Muscle layer of colon (tissue), 2 donors: Measurements from ENCODE around the gene DSCAM.

Experiments used
- H3K27ac ChIP-seq: one replicate; pipeline ENCODE4 v1.7.0; 2013; ENCODE audit warnings: low read depth, mild to moderate bottlenecking, low read length, moderate library complexity
- H3K27me3 ChIP-seq, 2 donors: one replicate each; pipeline ENCODE4 v1.7.0; 2013; ENCODE audit warnings: low read length in 2 of 2, mild to moderate bottlenecking in 2 of 2; ENCODE audit not compliant: insufficient read depth in 2 of 2, control insufficient read depth in 1 of 2
- H3K36me3 ChIP-seq: one replicate; pipeline ENCODE4 v1.7.0; 2013; ENCODE audit warnings: mild to moderate bottlenecking, low read length; ENCODE audit not compliant: insufficient read depth
- H3K4me1 ChIP-seq: one replicate; pipeline ENCODE4 v1.7.0; 2013; ENCODE audit warnings: mild to moderate bottlenecking, low read length; ENCODE audit not compliant: insufficient read depth
- H3K4me3 ChIP-seq, 2 donors: one replicate each; pipeline ENCODE4 v1.7.0; 2013; ENCODE audit warnings: low read length in 2 of 2, low read depth in 1 of 2, mild to moderate bottlenecking in 1 of 2, moderate library complexity in 1 of 2
- H3K9ac ChIP-seq: one replicate; pipeline ENCODE4 v1.7.0; 2013; ENCODE audit warnings: low read length
- H3K9me3 ChIP-seq: one replicate; pipeline ENCODE4 v1.7.0; 2013; ENCODE audit warnings: mild to moderate bottlenecking, low read length
- donor health status: abdominal sarcoma.
- donor health status: Adenocarcinoma of cecum.

Gene DSCAM

GRCh38 chr21:40070871-40071270, 776.1 kb downstream of the DSCAM start:
- Histone ChIP-seq H3K27ac (no peak overlapping the region), H3K27me3 (no peaks in the 10 kb centered on the region), H3K4me1 (peaks cover 5% of the 10 kb centered on the region), H3K4me3 (no peak overlapping the region), H3K36me3 (no peaks in the 10 kb centered on the region), H3K9me3 (no peaks in the 10 kb centered on the region), H3K9ac (no peak overlapping the region)

GRCh38 chr21:40067751-40068150, 779.2 kb downstream of the DSCAM start:
- no peak overlapping the region for H3K27ac ChIP-seq
- peaks cover 5% of the 10 kb centered on the region for H3K4me1 ChIP-seq
- H3K27me3 ChIP-seq = no peaks in the 10 kb centered on the region
- no peaks in the 10 kb centered on the region for H3K36me3 ChIP-seq
- no peak overlapping the region for H3K9ac ChIP-seq
- no peaks in the 10 kb centered on the region for H3K9me3 ChIP-seq
- H3K4me3 ChIP-seq = no peak overlapping the region

GRCh38 chr21:40066221-40066620, 780.7 kb downstream of the DSCAM start:
- H3K36me3 ChIP-seq = no peaks in the 10 kb centered on the region
- no peaks in the 10 kb centered on the region for H3K27me3 ChIP-seq
- no peak overlapping the region for H3K4me3 ChIP-seq
- H3K27ac ChIP-seq = no peak overlapping the region
- peaks cover 5% of the 10 kb centered on the region for H3K4me1 ChIP-seq
- H3K9ac ChIP-seq = no peak overlapping the region
- no peaks in the 10 kb centered on the region for H3K9me3 ChIP-seq

GRCh38 chr21:40060083-40060677, 786.8 kb downstream of the DSCAM start:
- Histone ChIP-seq H3K9ac (no peak overlapping the region), H3K9me3 (no peaks in the 10 kb centered on the region), H3K4me1 (no peaks in the 10 kb centered on the region), H3K27ac (no peak overlapping the region), H3K4me3 (no peak overlapping the region), H3K27me3 (no peaks in the 10 kb centered on the region), H3K36me3 (no peaks in the 10 kb centered on the region)

GRCh38 chr21:40057331-40057730, 789.6 kb downstream of the DSCAM start:
- H3K27ac ChIP-seq = no peak overlapping the region
- H3K4me1 ChIP-seq = peaks cover 25% of the 10 kb centered on the region
- no peaks in the 10 kb centered on the region for H3K9me3 ChIP-seq
- no peaks in the 10 kb centered on the region for H3K36me3 ChIP-seq
- no peak overlapping the region for H3K4me3 ChIP-seq
- no peak overlapping the region for H3K9ac ChIP-seq
- no peaks in the 10 kb centered on the region for H3K27me3 ChIP-seq

GRCh38 chr21:40056031-40056430, 790.9 kb downstream of the DSCAM start:
- no peak overlapping the region for H3K9ac ChIP-seq
- H3K9me3 ChIP-seq = no peaks in the 10 kb centered on the region
- no peaks in the 10 kb centered on the region for H3K36me3 ChIP-seq
- H3K27ac ChIP-seq = no peak overlapping the region
- H3K4me3 ChIP-seq = no peak overlapping the region
- H3K4me1 ChIP-seq = peaks cover 34% of the 10 kb centered on the region
- no peaks in the 10 kb centered on the region for H3K27me3 ChIP-seq

GRCh38 chr21:40054403-40054802, 792.6 kb downstream of the DSCAM start:
- peaks cover 46% of the 10 kb centered on the region for H3K4me1 ChIP-seq
- no peak overlapping the region for H3K4me3 ChIP-seq
- H3K9ac ChIP-seq = no peak overlapping the region
- no peaks in the 10 kb centered on the region for H3K36me3 ChIP-seq
- peak overlapping the region; percentile 94 for H3K27ac ChIP-seq
- H3K9me3 ChIP-seq = no peaks in the 10 kb centered on the region
- H3K27me3 ChIP-seq = no peaks in the 10 kb centered on the region

GRCh38 chr21:40053007-40053406, 794.0 kb downstream of the DSCAM start:
- Histone ChIP-seq H3K9ac (no peak overlapping the region), H3K27me3 (no peaks in the 10 kb centered on the region), H3K27ac (peak overlapping the region; percentile 94), H3K36me3 (no peaks in the 10 kb centered on the region), H3K4me1 (peaks cover 60% of the 10 kb centered on the region), H3K4me3 (peak overlapping the region in 1 of 2 donors; percentile 16), H3K9me3 (no peaks in the 10 kb centered on the region)

GRCh38 chr21:40052276-40052675, 794.7 kb downstream of the DSCAM start:
- H3K9ac ChIP-seq = peak overlapping the region; percentile 14
- H3K27ac ChIP-seq = peak overlapping the region; percentile 94
- peaks cover 68% of the 10 kb centered on the region for H3K4me1 ChIP-seq
- H3K27me3 ChIP-seq = no peaks in the 10 kb centered on the region
- no peaks in the 10 kb centered on the region for H3K36me3 ChIP-seq
- H3K4me3 ChIP-seq = no peak overlapping the region
- H3K9me3 ChIP-seq = no peaks in the 10 kb centered on the region

- peak overlapping the region; percentile 94 for H3K27ac ChIP-seq
- no peaks in the 10 kb centered on the region for H3K36me3 ChIP-seq
- peaks cover 72% of the 10 kb centered on the region for H3K4me1 ChIP-seq
- no peaks in the 10 kb centered on the region for H3K27me3 ChIP-seq
- H3K9ac ChIP-seq = no peak overlapping the region
- no peak overlapping the region for H3K4me3 ChIP-seq
- H3K9me3 ChIP-seq = no peaks in the 10 kb centered on the region
Observed at GRCh38 chr21:40051801-40052200, 795.2 kb downstream of the DSCAM start.

GRCh38 chr21:40049931-40050290, 797.0 kb downstream of the DSCAM start:
- Histone ChIP-seq H3K4me3 (peak overlapping the region in 1 of 2 donors; percentile 9), H3K4me1 (peaks cover 79% of the 10 kb centered on the region), H3K9ac (no peak overlapping the region), H3K9me3 (no peaks in the 10 kb centered on the region), H3K27ac (peak overlapping the region; percentile 90), H3K36me3 (no peaks in the 10 kb centered on the region), H3K27me3 (no peaks in the 10 kb centered on the region)
